22Rv1 (cell line): Measurements from ENCODE around the gene LAMA2.

Source experiments
- CTCF ChIP-seq: fragments of 450-650 bp; IDR thresholded peaks from 2 replicates; pipeline ENCODE4 v1.5.1; 2017; ENCODE audit warnings: mild to moderate bottlenecking
- ZFX ChIP-seq: fragments of 450-650 bp; IDR thresholded peaks from 2 replicates; pipeline ENCODE4 v1.6.1; 2017; ENCODE audit warnings: antibody characterized with exemption, borderline replicate concordance

- TF ChIP-seq CTCF (no peak), ZFX (no peak)
Measured at GRCh38 chr6:129544892-129545612, 662.1 kb downstream of the LAMA2 start.
